ENCODE measurements around the gene TSPAN16. TPM values are rescaled to one million over a fixed set of nuclear protein-coding genes. Genes with fewer than 3 reads are reported as not detected.

TSPAN16 gene
- total and polyA plus RNA-seq, 2 donors (not counting 3 experiments of a cell fraction or from before 2014, with no cell fraction given) = not detected

DNA sequence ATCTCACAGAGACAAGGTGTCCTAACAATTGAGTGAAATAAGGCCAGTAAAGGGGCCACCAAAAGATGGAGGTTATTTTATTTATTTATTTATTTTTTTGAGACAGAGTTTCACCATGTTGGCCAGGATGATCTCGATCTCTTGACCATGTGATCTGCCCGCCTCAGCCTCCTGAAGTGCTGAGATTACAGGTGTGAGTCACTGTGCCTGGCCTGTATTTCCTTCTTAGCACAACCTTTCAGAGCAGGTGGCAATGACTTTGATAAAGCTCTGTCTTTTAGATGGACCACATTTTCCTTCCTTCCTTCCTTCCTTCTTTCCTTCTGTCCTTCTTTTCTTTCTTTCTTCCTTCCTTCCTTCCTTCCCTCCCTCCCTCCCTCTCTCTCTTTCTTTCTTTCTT, 22.7 kb upstream of the TSPAN16 start:
- no peaks in the 10 kb centered on the region for H3K9me3 ChIP-seq (replicated peaks; ENCODE audit: control insufficient read depth, insufficient read depth, low read length)
- no peak overlapping the region for H2AFZ ChIP-seq (ENCODE audit: low read depth, low read length)
- no peak for TF ChIP-seq MYC (IDR thresholded peaks at IDR 0.05; ENCODE audit: low read depth, low read length)
- TF ChIP-seq EZH2 (IDR thresholded peaks at IDR 0.05; ENCODE audit: borderline replicate concordance, low read depth, low read length, severe bottlenecking) = no peak
- TF ChIP-seq GATA2 (IDR thresholded peaks at IDR 0.05; ENCODE audit: insufficient read depth, insufficient read length, low read depth, low read length) = no peak
- TF ChIP-seq MAX (IDR thresholded peaks at IDR 0.05; ENCODE audit: insufficient read depth, insufficient read length) = no peak
- TF ChIP-seq, protein P1, sequence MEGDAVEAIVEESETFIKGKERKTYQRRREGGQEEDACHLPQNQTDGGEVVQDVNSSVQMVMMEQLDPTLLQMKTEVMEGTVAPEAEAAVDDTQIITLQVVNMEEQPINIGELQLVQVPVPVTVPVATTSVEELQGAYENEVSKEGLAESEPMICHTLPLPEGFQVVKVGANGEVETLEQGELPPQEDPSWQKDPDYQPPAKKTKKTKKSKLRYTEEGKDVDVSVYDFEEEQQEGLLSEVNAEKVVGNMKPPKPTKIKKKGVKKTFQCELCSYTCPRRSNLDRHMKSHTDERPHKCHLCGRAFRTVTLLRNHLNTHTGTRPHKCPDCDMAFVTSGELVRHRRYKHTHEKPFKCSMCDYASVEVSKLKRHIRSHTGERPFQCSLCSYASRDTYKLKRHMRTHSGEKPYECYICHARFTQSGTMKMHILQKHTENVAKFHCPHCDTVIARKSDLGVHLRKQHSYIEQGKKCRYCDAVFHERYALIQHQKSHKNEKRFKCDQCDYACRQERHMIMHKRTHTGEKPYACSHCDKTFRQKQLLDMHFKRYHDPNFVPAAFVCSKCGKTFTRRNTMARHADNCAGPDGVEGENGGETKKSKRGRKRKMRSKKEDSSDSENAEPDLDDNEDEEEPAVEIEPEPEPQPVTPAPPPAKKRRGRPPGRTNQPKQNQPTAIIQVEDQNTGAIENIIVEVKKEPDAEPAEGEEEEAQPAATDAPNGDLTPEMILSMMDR (IDR thresholded peaks at IDR 0.05; ENCODE audit: extremely low read depth in 1 of 2, insufficient read depth in 1 of 2, low read depth in 1 of 2, low read length in 2 of 2) = no peak
- no peak for TF ChIP-seq POLR2A (IDR thresholded peaks at IDR 0.05; ENCODE audit: low read depth, low read length)
- TF ChIP-seq FOS (IDR thresholded peaks at IDR 0.05; ENCODE audit: borderline replicate concordance, insufficient read depth, low read length) = no peak
- no peak for TF ChIP-seq POLR2AphosphoS5 (IDR thresholded peaks at IDR 0.05; ENCODE audit: insufficient read depth, low read depth, low read length)
- no peak for TF ChIP-seq JUN (IDR thresholded peaks at IDR 0.05; ENCODE audit: borderline replicate concordance, insufficient read depth, insufficient read length, low read depth)
- no peak overlapping the region for H3K9ac ChIP-seq (replicated peaks; ENCODE audit: extremely low read depth, insufficient read depth, low read length)
- intact Hi-C loops (cut with micrococcal nuclease) (no loop called here), dilution Hi-C loops (cut with MboI; ENCODE audit: extremely low pct_ligation_motif_present, low sequenced_read_pairs) (no loop called here)
- H3K4me2 ChIP-seq (ENCODE audit: insufficient read depth, low read length) = no peak overlapping the region
- no TSS peak for BruUV-seq (replicated peaks)
- no peaks in the 10 kb centered on the region for H3K9me1 ChIP-seq (replicated peaks; ENCODE audit: control insufficient read depth, extremely low read depth, insufficient read depth, low read length)
- H3K36me3 ChIP-seq (ENCODE audit: control insufficient read depth in 2 of 2, extremely low read depth in 1 of 2, insufficient read depth in 2 of 2, low read length in 2 of 2) = no peaks in the 10 kb centered on the region
- ChIA-PET POLR2A (interaction anchor here (0.6 to 1.1 kb wide), 2 partner anchors 17 to 373 kb away, joined by 3 read pairs; no protein-coding TSS in a partner anchor), CTCF (interaction anchor here (1.4 to 3.1 kb wide), 3 partner anchors 13 to 30 kb away, joined by 3 to 17 read pairs (median 4); no protein-coding TSS in a partner anchor)
- no peaks in the 10 kb centered on the region for H3K79me2 ChIP-seq (ENCODE audit: control insufficient read depth, insufficient read depth, low read length)
- no peaks in the 10 kb centered on the region for H4K20me1 ChIP-seq (replicated peaks; ENCODE audit: control insufficient read depth, extremely low read depth, insufficient read depth, low read length)
- H3K27me3 ChIP-seq (ENCODE audit: control insufficient read depth in 2 of 2, insufficient read depth in 2 of 2, low read length in 2 of 2) = no peaks in the 10 kb centered on the region
- H3K4me3 ChIP-seq (replicated peaks in 1 of 3; ENCODE audit: insufficient read depth in 1 of 3, low read depth in 1 of 3, low read length in 3 of 3) = no peak overlapping the region
- H3K4me1 ChIP-seq (ENCODE audit: control insufficient read depth, extremely low read depth, insufficient read depth, low read length) = peaks cover 21% of the 10 kb centered on the region
- H3K27ac ChIP-seq (ENCODE audit: insufficient read depth, low read depth, low read length) = no peak overlapping the region
- DNase-seq (ENCODE audit: low read depth, low spot score) (no peak), FAIRE-seq (no peak)
